HG02798 (cell line): ENCODE data around the gene SKP1.
"Not testable (repeated sequence)": the region's sequence is repeated elsewhere in the genome, so short reads cannot be mapped to it uniquely, and the experiment has no call there.

Experiments used
- ATAC-seq: cut with Tn5 transposase; IDR thresholded peaks from one replicate; pipeline ENCODE4 v1.9.1; 2021; ENCODE audit warnings: mild to moderate bottlenecking; ENCODE audit not compliant: unreplicated experiment, poor library complexity

SKP1 gene

DNA sequence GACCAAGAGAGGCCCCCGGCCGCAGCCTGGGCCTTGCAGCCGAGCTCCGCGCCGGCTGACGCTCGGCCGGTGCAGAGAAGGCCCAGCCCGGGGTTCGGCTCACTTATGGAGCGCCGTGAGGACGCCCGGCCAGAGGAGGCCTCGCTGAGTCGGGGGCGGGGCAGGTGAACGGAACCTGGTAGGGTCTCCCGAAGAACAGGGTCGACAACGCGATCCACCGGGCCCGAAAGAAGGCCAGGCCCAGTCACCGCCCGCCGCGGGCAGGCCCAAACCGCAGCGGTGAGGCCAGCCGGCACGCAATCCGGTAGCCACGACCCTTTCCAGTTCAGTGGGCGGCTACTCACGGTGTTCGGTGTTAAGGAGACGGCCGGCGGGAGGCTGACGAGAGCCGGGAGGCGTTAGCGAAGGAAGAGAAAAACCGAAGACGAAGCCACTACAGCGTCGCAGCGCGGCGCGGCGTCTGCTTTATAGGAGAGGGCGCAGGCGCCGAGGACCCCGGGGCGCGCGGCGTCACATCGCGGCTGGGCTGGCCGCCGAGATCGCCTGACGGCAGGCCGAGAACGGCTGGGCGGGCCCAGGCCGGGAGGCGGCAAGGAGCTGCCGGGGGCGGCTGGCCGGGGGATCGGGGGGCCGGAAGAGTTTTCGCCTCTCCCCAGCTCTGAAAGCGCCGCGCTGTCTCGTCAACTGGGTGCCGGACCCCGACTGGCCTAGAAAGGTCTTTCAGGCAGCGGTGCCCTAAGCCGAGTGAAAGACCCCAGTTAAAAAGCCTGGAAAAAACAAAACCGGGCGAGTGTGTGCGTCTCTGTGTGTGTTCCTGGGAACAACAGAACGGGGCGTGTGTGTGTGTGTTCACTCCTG, at the start of gene SKP1:
SKP1 (minus strand) TSS at position 440 of the 858 bp plus-strand sequence. CDS start 2,928 bp downstream, outside the sequence.
- peak; percentile 79 for ATAC-seq

DNA sequence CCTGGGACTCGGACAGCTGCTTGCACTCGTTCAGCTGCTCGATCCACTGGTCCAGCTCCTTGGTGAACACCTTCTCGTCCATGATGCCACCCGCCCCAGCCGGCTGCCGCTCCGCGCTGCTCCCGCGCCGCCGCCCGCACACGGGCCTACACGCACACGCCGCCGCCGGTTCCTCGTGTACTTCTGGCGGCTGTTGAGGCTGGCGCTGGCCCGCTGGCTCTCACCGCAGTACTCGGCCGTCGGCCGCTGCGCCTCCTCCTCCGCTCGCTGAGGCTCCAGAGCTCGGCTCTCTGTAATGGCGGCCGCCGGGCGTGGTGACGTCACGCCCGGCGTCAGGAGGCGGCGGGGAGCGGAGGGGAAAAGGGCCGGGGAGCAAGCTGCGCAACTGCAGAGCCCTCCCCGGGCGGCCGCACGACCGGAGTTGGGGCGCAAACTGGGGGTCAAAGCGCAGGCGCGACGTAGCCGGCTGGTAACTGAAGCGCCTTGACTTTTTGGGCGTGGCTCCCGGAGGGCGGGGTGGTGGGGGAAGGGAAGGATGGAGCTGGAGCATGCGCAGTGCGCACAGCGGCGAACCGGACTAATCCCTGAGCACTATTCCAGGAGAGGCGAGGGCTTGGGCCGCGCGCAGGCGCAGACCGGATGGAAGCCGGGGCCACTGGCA, 49.2 kb upstream of the SKP1 start, which contains the start of gene PPP2CA:
PPP2CA (minus strand) TSS at position 294 of the 661 bp plus-strand sequence; CDS start at position 82, 212 bp downstream.
- ATAC-seq: peak; percentile 84

GRCh38 chr5:134224888-134225779, 48.4 kb upstream of the SKP1 start:
- ATAC-seq: peak; percentile 36

DNA sequence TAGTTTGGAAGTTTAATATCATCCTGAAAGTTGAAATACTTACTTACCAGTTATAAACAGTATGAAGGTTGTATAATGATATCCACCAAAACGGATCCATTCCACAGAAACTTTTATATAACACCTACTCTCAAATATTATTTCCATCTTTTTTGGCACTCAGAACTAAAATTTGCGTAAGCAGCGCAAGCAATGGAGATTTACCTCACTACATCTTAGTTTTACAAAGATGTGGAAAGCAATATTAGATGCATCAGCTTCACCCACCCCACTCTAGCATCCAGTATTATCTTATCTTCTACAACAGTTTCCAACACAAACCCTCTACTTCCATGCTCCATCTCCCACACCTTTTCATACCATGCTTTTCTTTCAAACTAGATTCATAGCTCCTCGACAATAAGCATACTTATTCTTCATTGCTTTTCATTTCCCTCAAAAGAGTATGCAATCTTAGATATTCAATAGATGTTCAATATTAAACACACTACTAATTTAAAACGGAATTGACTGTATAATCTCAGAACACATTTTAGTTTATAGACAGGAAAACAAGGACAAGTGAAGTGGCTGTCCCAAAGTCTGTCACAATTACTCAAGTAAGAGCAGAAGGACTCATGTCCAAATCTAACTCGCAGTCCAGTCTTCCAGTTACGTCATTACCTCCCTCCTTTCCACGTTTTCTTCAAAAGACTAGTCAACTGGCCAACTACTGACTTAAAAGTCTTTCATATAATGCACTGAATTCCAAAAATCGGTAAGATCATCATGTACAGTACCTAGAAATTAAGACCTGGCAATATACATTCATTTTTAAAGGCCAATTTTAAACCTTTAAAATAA, 46.9 kb upstream of the SKP1 start:
- no peak for ATAC-seq

- not testable (repeated sequence) for ATAC-seq
Observed at GRCh38 chr5:134221690-134222089, 44.9 kb upstream of the SKP1 start.

GRCh38 chr5:134215757-134216156, 39.0 kb upstream of the SKP1 start:
- ATAC-seq: no peak

- ATAC-seq: not testable (repeated sequence)
Observed at GRCh38 chr5:134211263-134212031, 34.7 kb upstream of the SKP1 start.

DNA sequence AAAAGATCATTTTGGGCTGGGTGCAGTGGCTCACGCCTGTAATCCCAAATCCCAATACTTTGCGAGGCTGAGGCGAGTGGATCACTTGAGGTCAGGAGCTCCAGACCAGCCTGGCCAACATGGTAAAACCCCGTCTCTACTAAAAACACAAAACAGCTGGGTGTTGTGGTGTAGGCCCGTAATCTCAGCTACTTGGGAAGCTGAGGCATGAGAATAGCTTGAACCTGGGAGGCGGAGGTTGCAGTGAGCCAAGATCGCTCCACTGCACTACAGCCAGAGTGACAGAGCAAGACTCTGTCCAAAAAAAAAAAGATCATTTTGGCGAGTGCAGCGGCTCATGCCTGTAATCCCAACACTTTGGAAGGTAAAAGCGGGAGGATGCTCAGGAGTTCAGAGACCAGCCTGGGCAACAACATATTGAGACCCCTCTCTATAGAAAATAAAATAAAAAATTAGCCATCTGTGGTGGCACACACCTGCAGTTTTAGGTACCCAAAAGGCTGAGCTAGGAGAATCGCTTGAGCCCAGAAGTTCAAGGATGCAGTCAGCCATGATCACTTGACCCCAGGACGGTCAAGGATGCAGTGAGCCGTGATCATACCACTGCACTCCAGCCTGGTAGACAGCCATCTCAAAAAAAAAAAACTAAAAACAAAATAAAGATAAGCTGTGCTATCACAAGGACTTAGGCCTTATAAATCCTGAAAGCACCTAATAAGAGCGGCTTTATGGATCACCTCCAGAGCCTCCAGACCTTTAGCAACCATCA, 32.9 kb upstream of the SKP1 start:
- no peak for ATAC-seq

- no peak for ATAC-seq
Observed at GRCh38 chr5:134207696-134208095, 30.9 kb upstream of the SKP1 start.

DNA sequence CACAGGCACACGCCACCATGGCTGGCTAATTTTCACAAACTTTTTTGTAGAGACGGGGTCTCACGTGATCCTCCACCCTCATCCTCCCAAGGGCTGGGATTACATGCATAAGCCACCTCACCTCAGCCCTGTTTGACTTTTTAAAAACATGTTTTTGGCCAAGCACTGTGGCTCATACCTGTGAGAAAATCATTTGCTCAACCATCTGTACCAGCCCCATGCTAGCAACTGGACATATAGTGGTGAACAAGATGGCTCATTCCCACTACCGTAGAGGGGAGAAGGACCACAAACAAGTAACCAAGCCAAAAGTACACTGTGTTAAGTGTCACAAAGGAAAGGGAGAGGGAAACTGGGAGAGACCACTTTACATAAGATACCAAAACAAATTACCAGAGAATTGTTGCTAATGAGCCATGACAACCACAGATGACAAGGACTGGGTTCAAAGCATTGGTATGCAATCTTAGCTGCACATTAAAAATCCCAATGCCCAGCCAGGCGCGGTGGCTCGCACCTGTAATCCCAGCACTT, 29.9 kb upstream of the SKP1 start:
- no peak for ATAC-seq

- no peak for ATAC-seq
Observed at GRCh38 chr5:134204575-134204974, 27.8 kb upstream of the SKP1 start.

GRCh38 chr5:134203630-134204029, 26.9 kb upstream of the SKP1 start:
- no peak for ATAC-seq

DNA sequence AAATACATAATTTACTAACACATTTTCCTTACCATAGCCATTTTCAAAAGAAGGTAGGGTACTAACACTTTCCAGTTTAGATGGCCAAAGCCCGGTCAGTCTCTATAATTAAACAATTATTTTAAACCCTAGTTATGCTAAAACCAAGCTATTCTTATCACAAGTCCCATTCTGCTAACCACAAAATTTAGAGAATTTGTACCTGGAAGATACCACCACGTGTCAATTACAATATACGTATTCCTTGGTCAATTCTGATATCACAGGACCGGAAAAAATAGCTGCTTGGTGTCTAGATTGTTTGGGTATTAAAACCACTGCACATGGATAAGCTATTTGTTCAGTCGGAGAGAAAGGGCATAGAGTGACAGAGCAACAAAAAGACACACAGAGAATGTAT, 18.9 kb upstream of the SKP1 start:
- no peak for ATAC-seq

DNA sequence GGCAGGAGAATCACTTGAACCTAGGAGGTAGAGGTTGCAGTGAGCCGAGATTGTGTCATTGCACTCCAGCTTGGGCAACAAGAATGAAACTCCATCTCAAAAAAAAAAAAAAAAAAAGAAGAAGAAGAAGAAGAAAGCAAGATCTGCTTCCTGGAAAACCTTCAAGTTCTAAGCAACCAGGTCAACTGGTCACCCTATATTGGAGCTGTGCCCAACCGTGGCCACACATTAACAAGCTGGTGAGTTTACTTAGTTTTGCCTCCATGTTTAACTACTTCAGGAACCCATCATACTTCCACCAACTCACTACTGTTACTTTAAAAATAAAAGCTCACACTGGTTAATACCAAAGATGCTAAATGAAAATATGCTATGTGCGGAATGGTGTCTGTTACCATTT, 12.3 kb upstream of the SKP1 start:
- ATAC-seq: no peak

DNA sequence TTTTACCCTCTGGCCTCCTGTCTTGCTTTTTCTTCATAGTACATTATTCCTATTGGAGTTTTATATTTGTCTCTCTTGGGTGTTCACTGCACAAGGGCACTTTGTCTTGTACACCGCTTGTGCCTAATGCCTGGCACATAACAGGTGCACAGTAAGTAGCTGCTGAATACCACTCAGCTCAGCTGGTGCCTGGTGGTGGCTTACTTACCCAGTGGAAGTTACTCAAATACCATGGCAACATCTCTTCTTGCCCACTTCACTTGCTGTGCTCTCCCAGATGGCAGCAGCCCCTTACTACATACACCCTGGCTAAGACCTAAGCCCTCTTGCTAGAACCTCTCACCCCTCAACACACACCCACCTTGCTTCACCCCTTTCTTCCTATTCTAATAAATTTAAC, 11.3 kb upstream of the SKP1 start:
- ATAC-seq: no peak

DNA sequence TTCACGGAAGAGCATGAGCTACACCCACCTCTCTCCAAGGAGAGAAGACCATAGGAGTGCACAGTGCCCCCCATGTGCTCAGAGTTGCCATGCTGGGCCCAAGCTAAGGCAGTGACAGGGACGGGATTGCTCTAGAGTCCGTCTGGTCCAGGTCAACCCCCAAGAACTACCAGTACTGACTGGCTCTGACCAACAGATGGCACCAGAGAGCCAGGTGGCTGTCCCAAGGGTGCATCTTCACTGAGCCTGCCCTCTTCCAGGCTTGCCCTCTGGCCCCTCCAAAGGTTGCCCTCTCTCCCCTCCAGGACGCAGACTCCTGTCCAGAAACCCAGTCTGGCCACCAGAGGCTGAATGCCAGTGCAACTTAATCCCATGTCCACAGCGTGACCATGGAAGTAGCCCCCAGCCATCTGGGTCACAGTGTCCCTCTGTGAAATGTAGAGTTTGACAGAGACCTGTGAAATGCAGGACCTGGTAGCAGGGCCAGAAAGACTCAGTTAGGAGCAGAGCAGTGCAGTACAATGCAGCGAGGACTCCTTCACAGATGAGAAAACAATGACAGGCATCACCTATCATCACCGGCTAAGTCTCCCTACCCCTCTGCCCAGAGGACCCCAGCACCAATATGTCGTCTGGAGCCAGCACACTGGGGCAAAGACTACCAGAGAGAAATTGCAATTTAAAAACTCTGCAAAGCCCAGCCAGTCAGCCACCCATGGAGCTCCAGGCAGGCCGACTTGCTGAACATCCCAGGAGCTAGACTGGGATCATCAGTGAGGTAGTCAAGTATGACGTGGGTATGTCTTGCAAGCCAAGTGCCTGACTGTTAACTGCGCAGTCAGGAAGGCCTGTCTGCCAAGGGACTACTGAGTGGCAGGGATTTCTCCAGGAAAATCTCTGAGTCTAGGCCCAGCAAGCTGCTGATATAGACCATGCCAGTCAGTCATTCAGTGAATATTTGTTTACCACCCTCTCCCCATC, 7.7 kb upstream of the SKP1 start:
- peak; percentile 85 for ATAC-seq

- no peak for ATAC-seq
Observed at GRCh38 chr5:134183481-134183880, 6.7 kb upstream of the SKP1 start.
